WTC11 (cell line): Measurements from ENCODE around the gene MRPL19.

Source experiments
- ESRRA ChIP-seq: sonication (generic); formaldehyde crosslinking; IDR thresholded peaks from 2 replicates; pipeline ENCODE4 v1.8.1; 2022; ENCODE audit warnings: mild to moderate bottlenecking, missing genetic modification reagents, borderline replicate concordance
- GTF2I ChIP-seq: fragments of 250-450 bp; sonication (Bioruptor Pico); conservative IDR thresholded peaks from 2 replicates; pipeline ENCODE4 v1.4.0; 2021; ENCODE audit warnings: mild to moderate bottlenecking
- MAX ChIP-seq: sonication (generic); formaldehyde crosslinking; IDR thresholded peaks from 2 replicates; pipeline ENCODE4 v1.8.0; 2022; ENCODE audit warnings: mild to moderate bottlenecking, missing genetic modification reagents
- NFYB ChIP-seq: sonication (generic); formaldehyde crosslinking; conservative IDR thresholded peaks from 2 replicates; pipeline ENCODE4 v1.8.0; 2022; ENCODE audit warnings: low read depth, missing genetic modification reagents
- TF ChIP-seq, protein P1 (sequence below): fragments of 200-600 bp; IDR thresholded peaks from 2 replicates; pipeline ENCODE4 v1.8.0; 2022; ENCODE audit warnings: antibody characterized with exemption

- TF ChIP-seq NFYB (CRISPR knock-in tag) (no peak), MAX (CRISPR knock-in tag) (no peak), GTF2I (no peak), ESRRA (CRISPR knock-in tag) (no peak)
- TF ChIP-seq, protein P1, sequence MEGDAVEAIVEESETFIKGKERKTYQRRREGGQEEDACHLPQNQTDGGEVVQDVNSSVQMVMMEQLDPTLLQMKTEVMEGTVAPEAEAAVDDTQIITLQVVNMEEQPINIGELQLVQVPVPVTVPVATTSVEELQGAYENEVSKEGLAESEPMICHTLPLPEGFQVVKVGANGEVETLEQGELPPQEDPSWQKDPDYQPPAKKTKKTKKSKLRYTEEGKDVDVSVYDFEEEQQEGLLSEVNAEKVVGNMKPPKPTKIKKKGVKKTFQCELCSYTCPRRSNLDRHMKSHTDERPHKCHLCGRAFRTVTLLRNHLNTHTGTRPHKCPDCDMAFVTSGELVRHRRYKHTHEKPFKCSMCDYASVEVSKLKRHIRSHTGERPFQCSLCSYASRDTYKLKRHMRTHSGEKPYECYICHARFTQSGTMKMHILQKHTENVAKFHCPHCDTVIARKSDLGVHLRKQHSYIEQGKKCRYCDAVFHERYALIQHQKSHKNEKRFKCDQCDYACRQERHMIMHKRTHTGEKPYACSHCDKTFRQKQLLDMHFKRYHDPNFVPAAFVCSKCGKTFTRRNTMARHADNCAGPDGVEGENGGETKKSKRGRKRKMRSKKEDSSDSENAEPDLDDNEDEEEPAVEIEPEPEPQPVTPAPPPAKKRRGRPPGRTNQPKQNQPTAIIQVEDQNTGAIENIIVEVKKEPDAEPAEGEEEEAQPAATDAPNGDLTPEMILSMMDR: no peak
Observed at GRCh38 chr2:75641587-75641986, 5.0 kb upstream of the MRPL19 start.
